H7 (cell line): ENCODE results near the gene TESMIN. TPM values are rescaled to one million over a fixed set of nuclear protein-coding genes. Genes with fewer than 3 reads are reported as not detected.

Source experiments
- DNase-seq: peaks from one replicate; pipeline ENCODE4 v3.0.0; 2012
- H3K27me3 ChIP-seq: 2 replicates; pipeline ENCODE4 v1.6.0; 2011; ENCODE audit warnings: mild to moderate bottlenecking, low read length; ENCODE audit not compliant: control insufficient read depth, insufficient read depth
- H3K36me3 ChIP-seq: replicated peaks from 2 replicates; pipeline ENCODE4 v1.5.1; 2011; ENCODE audit warnings: low read length; ENCODE audit not compliant: control insufficient read depth, insufficient read depth
- H3K4me3 ChIP-seq: 2 replicates; pipeline ENCODE4 v1.5.1; 2011; ENCODE audit warnings: low read depth, mild to moderate bottlenecking, control low read depth, low read length, moderate library complexity; ENCODE audit not compliant: insufficient read depth
- total RNA-seq: library from RNA; depleted of rRNA; stranded (reverse); fragments of >200 nt; shearing (Covaris generic); gene quantifications from 2 replicates; pipeline ENCODE4 v1.2.3, GENCODE V29; 2014

Gene TESMIN
- total RNA-seq, 1 experiment from 2014 or later = 63.7 TPM

GRCh38 chr11:68673991-68674390 is 77.3 kb downstream of the TESMIN start:
- H3K36me3 ChIP-seq = no peaks in the 10 kb centered on the region
- H3K4me3 ChIP-seq = no peak overlapping the region
- no peaks in the 10 kb centered on the region for H3K27me3 ChIP-seq
- DNase-seq = no peak

- Histone ChIP-seq H3K36me3 (no peaks in the 10 kb centered on the region), H3K4me3 (no peak overlapping the region), H3K27me3 (no peaks in the 10 kb centered on the region)
- DNase-seq = no peak
Measured at GRCh38 chr11:68673306-68673945, 77.9 kb downstream of the TESMIN start.

- no peaks in the 10 kb centered on the region for H3K27me3 ChIP-seq
- peak; percentile 85 for DNase-seq
- H3K36me3 ChIP-seq = no peaks in the 10 kb centered on the region
- H3K4me3 ChIP-seq = no peak overlapping the region
Measured at GRCh38 chr11:68670208-68670992, 80.9 kb downstream of the TESMIN start.

GRCh38 chr11:68669301-68670090 is 81.8 kb downstream of the TESMIN start:
- no peaks in the 10 kb centered on the region for H3K36me3 ChIP-seq
- H3K4me3 ChIP-seq = no peak overlapping the region
- no peaks in the 10 kb centered on the region for H3K27me3 ChIP-seq
- no peak for DNase-seq

- H3K27me3 ChIP-seq = no peaks in the 10 kb centered on the region
- no peak overlapping the region for H3K4me3 ChIP-seq
- H3K36me3 ChIP-seq = no peaks in the 10 kb centered on the region
- DNase-seq = peak; percentile 57
Measured at GRCh38 chr11:68667511-68668500, 83.5 kb downstream of the TESMIN start.

GRCh38 chr11:68666849-68667248 is 84.5 kb downstream of the TESMIN start:
- peak; percentile 89 for DNase-seq
- no peak overlapping the region for H3K4me3 ChIP-seq

GRCh38 chr11:68665436-68665835 is 85.9 kb downstream of the TESMIN start:
- Histone ChIP-seq H3K4me3 (no peak overlapping the region), H3K36me3 (no peaks in the 10 kb centered on the region), H3K27me3 (no peaks in the 10 kb centered on the region)
- no peak for DNase-seq

More at GRCh38 chr11:68666849-68667248, 84.5 kb downstream of the TESMIN start:
- H3K36me3 ChIP-seq = no peaks in the 10 kb centered on the region
- H3K27me3 ChIP-seq = no peaks in the 10 kb centered on the region

- Histone ChIP-seq H3K27me3 (no peaks in the 10 kb centered on the region), H3K4me3 (no peak overlapping the region), H3K36me3 (no peaks in the 10 kb centered on the region)
- no peak for DNase-seq
Measured at GRCh38 chr11:68664906-68665305, 86.4 kb downstream of the TESMIN start.

GRCh38 chr11:68664141-68664540 is 87.2 kb downstream of the TESMIN start:
- H3K36me3 ChIP-seq = no peaks in the 10 kb centered on the region
- no peaks in the 10 kb centered on the region for H3K27me3 ChIP-seq
- no peak for DNase-seq
- H3K4me3 ChIP-seq = no peak overlapping the region

GRCh38 chr11:68663482-68664010 is 87.8 kb downstream of the TESMIN start:
- H3K36me3 ChIP-seq = no peaks in the 10 kb centered on the region
- no peak overlapping the region for H3K4me3 ChIP-seq
- no peak for DNase-seq
- no peaks in the 10 kb centered on the region for H3K27me3 ChIP-seq

- Histone ChIP-seq H3K4me3 (no peak overlapping the region), H3K27me3 (no peaks in the 10 kb centered on the region), H3K36me3 (no peaks in the 10 kb centered on the region)
- DNase-seq = no peak
Measured at GRCh38 chr11:68661697-68662603, 89.4 kb downstream of the TESMIN start.

- no peak for DNase-seq
- H3K27me3 ChIP-seq = no peaks in the 10 kb centered on the region
- H3K36me3 ChIP-seq = no peaks in the 10 kb centered on the region
- H3K4me3 ChIP-seq = no peak overlapping the region
Measured at GRCh38 chr11:68661014-68661413, 90.3 kb downstream of the TESMIN start.
